Measurements from ENCODE around the gene YIPF2. TPM values are rescaled to one million over a fixed set of nuclear protein-coding genes. Genes with fewer than 3 reads are reported as not detected.

Gene YIPF2
- polyA plus RNA-seq, 3 donors = 12.3 to 25.2 (median 15.5) TPM

GRCh38 chr19:10966809-10967208, 38.4 kb upstream of the YIPF2 start:
- peaks cover 0 to 2% (median 0%) of the 10 kb centered on the region in 3 donors for H3K27me3 Mint-ChIP-seq (ENCODE audit: low read depth in 3 of 3)
- no peak for TF ChIP-seq CTCF (IDR thresholded peaks at IDR 0.05)
- H3K27ac Mint-ChIP-seq = peak overlapping the region in 1 of 7 donors; percentile 21
- no peak overlapping the region for H3K4me3 Mint-ChIP-seq
- no peaks in the 10 kb centered on the region for H3K9me3 Mint-ChIP-seq
- peaks cover 7 to 18% of the 10 kb centered on the region in 2 donors for H3K4me1 ChIP-seq (ENCODE audit: control insufficient read depth in 1 of 2, insufficient read depth in 2 of 2, low read length in 2 of 2)
- 100% methylated on average over 3 of the region's 8 CpGs for WGBS (ENCODE audit: insufficient coverage)
- peaks cover 97% of the 10 kb centered on the region for H3K79me2 ChIP-seq (ENCODE audit: insufficient read depth, low read length)
- H3K27ac ChIP-seq (ENCODE audit: low read depth in 1 of 2, low read length in 2 of 2) = no peak overlapping the region
- peaks cover 2 to 9% of the 10 kb centered on the region in 2 donors for H3K36me3 Mint-ChIP-seq
- peaks cover 30% of the 10 kb centered on the region for H3K4me1 Mint-ChIP-seq
- H2AFZ ChIP-seq (ENCODE audit: insufficient read depth, low read depth, low read length, poor library complexity, severe bottlenecking) = no peak overlapping the region
- H3K4me3 ChIP-seq (replicated peaks in 1 of 3; ENCODE audit: low read depth in 2 of 3, low read length in 3 of 3) = no peak overlapping the region
- no peaks in the 10 kb centered on the region for H3K27me3 ChIP-seq (ENCODE audit: control insufficient read depth in 2 of 2, insufficient read depth in 2 of 2, low read length in 2 of 2)
- no peaks in the 10 kb centered on the region for H3K9me3 ChIP-seq (replicated peaks in 1 of 2; ENCODE audit: control insufficient read depth in 1 of 2, insufficient read depth in 1 of 2, low read length in 2 of 2)
- H3K4me2 ChIP-seq (replicated peaks; ENCODE audit: extremely low read depth, low read length, poor library complexity, severe bottlenecking) = no peak overlapping the region
- H3K36me3 ChIP-seq (replicated peaks in 1 of 2; ENCODE audit: control insufficient read depth in 1 of 2, insufficient read depth in 2 of 2, low read length in 2 of 2) = peaks cover 0 to 6% of the 10 kb centered on the region in 2 donors
- intact Hi-C loops (cut with micrococcal nuclease) = no loop called here
- peaks cover 94% of the 10 kb centered on the region for H4K20me1 ChIP-seq (ENCODE audit: insufficient read depth, low read length)
- no peak overlapping the region for H3K9ac ChIP-seq (ENCODE audit: insufficient read depth, low read length, poor library complexity, severe bottlenecking)
- DNase-seq = no peak

- intact Hi-C loops (cut with micrococcal nuclease) = no loop called here
- no peak overlapping the region for H3K9ac ChIP-seq (ENCODE audit: insufficient read depth, low read length, poor library complexity, severe bottlenecking)
- Mint-ChIP-seq H3K4me3 (no peak overlapping the region), H3K4me1 (peaks cover 27% of the 10 kb centered on the region), H3K9me3 (no peaks in the 10 kb centered on the region), H3K27ac (no peak overlapping the region), H3K27me3 (ENCODE audit: low read depth in 3 of 3) (peaks cover 0 to 2% (median 0%) of the 10 kb centered on the region in 3 donors), H3K36me3 (peaks cover 2 to 9% of the 10 kb centered on the region in 2 donors)
- no peaks in the 10 kb centered on the region for H3K9me3 ChIP-seq (replicated peaks in 1 of 2; ENCODE audit: control insufficient read depth in 1 of 2, insufficient read depth in 1 of 2, low read length in 2 of 2)
- H4K20me1 ChIP-seq (ENCODE audit: insufficient read depth, low read length) = peaks cover 81% of the 10 kb centered on the region
- H3K4me3 ChIP-seq (replicated peaks in 1 of 3; ENCODE audit: low read depth in 2 of 3, low read length in 3 of 3) = no peak overlapping the region
- peaks cover 0 to 6% of the 10 kb centered on the region in 2 donors for H3K36me3 ChIP-seq (replicated peaks in 1 of 2; ENCODE audit: control insufficient read depth in 1 of 2, insufficient read depth in 2 of 2, low read length in 2 of 2)
- H3K4me2 ChIP-seq (replicated peaks; ENCODE audit: extremely low read depth, low read length, poor library complexity, severe bottlenecking) = no peak overlapping the region
- H3K27me3 ChIP-seq (ENCODE audit: control insufficient read depth in 2 of 2, insufficient read depth in 2 of 2, low read length in 2 of 2) = no peaks in the 10 kb centered on the region
- H2AFZ ChIP-seq (ENCODE audit: insufficient read depth, low read depth, low read length, poor library complexity, severe bottlenecking) = no peak overlapping the region
- WGBS (ENCODE audit: insufficient coverage) = 100% methylated on average over 3 of the region's 6 CpGs
- peaks cover 90% of the 10 kb centered on the region for H3K79me2 ChIP-seq (ENCODE audit: insufficient read depth, low read length)
- no peak for TF ChIP-seq CTCF (IDR thresholded peaks at IDR 0.05)
- no peak for DNase-seq
- H3K27ac ChIP-seq (ENCODE audit: low read depth in 1 of 2, low read length in 2 of 2) = peak overlapping the region in 1 of 2 donors; percentile 45
- peaks cover 11 to 24% of the 10 kb centered on the region in 2 donors for H3K4me1 ChIP-seq (ENCODE audit: control insufficient read depth in 1 of 2, insufficient read depth in 2 of 2, low read length in 2 of 2)
Measured at GRCh38 chr19:10965398-10965797, 37.0 kb upstream of the YIPF2 start.
